ENCODE data around the gene ADM. TPM values are rescaled to one million over a fixed set of nuclear protein-coding genes. Genes with fewer than 3 reads are reported as not detected.

The ADM gene
- total RNA-seq, 2 donors from 2014 or later: 52.7 to 85.4 TPM

DNA sequence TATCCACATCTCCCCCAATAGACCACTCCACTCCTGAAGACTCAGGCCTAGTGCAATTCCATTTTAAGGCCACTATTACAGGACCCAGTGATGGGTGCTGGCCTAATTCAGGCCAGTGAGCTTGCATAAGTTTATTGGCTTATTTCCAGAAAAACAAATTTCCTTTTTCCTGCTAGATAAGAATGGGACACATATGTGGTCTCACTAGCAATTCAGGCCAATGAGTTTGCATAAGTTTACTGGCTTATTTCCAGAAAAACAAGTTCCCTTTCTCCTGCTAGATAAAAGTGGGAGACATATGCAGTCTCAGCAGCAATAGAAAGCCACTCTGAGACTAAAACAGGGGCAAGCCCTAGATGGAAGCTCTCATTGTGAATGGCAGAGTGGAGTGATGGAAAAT is 22.4 kb downstream of the ADM start:
- H3K27me3 ChIP-seq: no peaks in the 10 kb centered on the region
- peak; percentile 34 for ATAC-seq
- H3K9me3 ChIP-seq: no peaks in the 10 kb centered on the region
- TF ChIP-seq POLR2A (IDR thresholded peaks at IDR 0.05): no peak
- TF ChIP-seq, protein P1, sequence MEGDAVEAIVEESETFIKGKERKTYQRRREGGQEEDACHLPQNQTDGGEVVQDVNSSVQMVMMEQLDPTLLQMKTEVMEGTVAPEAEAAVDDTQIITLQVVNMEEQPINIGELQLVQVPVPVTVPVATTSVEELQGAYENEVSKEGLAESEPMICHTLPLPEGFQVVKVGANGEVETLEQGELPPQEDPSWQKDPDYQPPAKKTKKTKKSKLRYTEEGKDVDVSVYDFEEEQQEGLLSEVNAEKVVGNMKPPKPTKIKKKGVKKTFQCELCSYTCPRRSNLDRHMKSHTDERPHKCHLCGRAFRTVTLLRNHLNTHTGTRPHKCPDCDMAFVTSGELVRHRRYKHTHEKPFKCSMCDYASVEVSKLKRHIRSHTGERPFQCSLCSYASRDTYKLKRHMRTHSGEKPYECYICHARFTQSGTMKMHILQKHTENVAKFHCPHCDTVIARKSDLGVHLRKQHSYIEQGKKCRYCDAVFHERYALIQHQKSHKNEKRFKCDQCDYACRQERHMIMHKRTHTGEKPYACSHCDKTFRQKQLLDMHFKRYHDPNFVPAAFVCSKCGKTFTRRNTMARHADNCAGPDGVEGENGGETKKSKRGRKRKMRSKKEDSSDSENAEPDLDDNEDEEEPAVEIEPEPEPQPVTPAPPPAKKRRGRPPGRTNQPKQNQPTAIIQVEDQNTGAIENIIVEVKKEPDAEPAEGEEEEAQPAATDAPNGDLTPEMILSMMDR (IDR thresholded peaks at IDR 0.05): no peak
- peaks cover 61% of the 10 kb centered on the region for H3K4me1 ChIP-seq
- H3K36me3 ChIP-seq (replicated peaks in 1 of 2; ENCODE audit: insufficient read depth in 1 of 2, low read depth in 2 of 2): no peaks in the 10 kb centered on the region
- intact Hi-C loops (cut with DNase I): no loop called here
- no peak for DNase-seq
- H3K4me3 ChIP-seq: no peak overlapping the region
- peak overlapping the region in 3 of 4 donors; percentile 50 to 74 (median 72) for H3K27ac ChIP-seq

DNA sequence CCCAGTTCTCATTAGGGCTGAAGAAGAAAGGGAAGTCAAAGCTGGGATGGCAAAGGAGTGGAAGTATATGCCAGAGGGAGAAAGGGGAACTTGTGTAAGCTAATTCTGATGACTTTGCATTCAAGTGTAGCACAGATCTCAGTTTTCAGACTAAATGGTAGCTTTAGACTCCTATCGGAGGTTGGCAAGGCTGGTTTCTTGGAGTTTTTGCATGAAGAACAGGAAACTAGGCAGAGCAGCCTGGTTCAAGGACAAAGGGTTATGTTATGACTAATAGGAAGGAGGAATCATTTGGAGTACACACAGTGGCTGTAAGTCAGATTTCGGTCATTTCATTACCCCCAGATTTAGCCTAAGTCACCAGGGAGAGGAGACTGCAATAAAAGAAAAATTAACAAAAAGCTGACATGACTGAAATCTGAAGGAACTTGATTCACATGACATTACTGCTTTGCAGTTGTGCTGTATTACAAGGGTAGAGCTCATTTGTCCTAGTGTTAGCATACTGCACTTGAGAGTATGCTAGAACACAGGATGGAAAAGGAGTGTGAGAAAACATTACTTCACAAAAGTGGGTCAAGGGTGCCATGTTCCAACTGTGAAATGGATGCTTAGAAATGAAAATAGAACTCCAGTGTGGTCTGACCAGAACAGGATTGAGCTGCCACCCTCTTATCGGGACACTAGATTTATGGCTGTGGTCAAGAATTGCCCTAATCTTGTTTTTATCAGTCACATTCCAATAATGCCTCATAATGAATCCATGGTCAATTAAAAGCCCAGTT is 23.6 kb downstream of the ADM start:
- Histone ChIP-seq H3K4me1 (peaks cover 50% of the 10 kb centered on the region), H3K4me3 (no peak overlapping the region), H3K9me3 (no peaks in the 10 kb centered on the region), H3K27ac (peak overlapping the region in 3 of 4 donors; percentile 48 to 74 (median 72)), H3K36me3 (replicated peaks in 1 of 2; ENCODE audit: insufficient read depth in 1 of 2, low read depth in 2 of 2) (no peaks in the 10 kb centered on the region), H3K27me3 (no peaks in the 10 kb centered on the region)
- intact Hi-C loops (cut with DNase I): no loop called here
- DNase-seq (peak in 1 of 4 donors; percentile 43), ATAC-seq (peak; percentile 73)
- 54 to 57% methylated on average over 3 of the region's 3 CpGs for WGBS, 2 donors
- TF ChIP-seq POLR2A (IDR thresholded peaks at IDR 0.05): no peak
- TF ChIP-seq, protein P1 (IDR thresholded peaks at IDR 0.05): no peak

DNA sequence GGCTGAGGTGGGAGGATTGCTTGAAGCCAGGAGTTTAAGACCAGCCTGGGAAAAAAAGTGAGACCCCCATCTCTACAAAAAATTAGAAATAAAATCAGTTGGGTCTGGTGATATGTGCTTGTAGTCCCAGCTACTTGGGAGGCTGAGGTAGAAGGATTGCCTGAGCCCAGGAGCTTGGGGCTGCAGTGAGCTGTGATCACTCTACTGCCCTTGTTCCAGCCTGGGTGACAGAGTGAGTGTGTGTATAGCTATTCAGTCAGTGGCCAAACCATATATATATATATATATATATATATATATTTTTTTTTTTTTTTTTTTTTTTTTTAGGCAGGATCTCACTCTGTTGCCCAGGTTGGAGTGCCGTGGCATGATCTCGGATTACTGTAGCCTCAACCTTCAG is 24.5 kb downstream of the ADM start:
- H3K4me1 ChIP-seq: peaks cover 42% of the 10 kb centered on the region
- TF ChIP-seq, protein P1 (IDR thresholded peaks at IDR 0.05): no peak
- no peaks in the 10 kb centered on the region for H3K27me3 ChIP-seq
- H3K36me3 ChIP-seq (replicated peaks in 1 of 2; ENCODE audit: insufficient read depth in 1 of 2, low read depth in 2 of 2): no peaks in the 10 kb centered on the region
- 90% methylated on average over 2 of the region's 2 CpGs; no CpG with 5 or more reads in 1 of the 2 donors for WGBS, 2 donors
- no peak for DNase-seq
- H3K27ac ChIP-seq: peak overlapping the region in 3 of 4 donors; percentile 48 to 74 (median 72)
- intact Hi-C loops (cut with DNase I): no loop called here
- no peak for ATAC-seq
- H3K4me3 ChIP-seq: no peak overlapping the region
- H3K9me3 ChIP-seq: no peaks in the 10 kb centered on the region

DNA sequence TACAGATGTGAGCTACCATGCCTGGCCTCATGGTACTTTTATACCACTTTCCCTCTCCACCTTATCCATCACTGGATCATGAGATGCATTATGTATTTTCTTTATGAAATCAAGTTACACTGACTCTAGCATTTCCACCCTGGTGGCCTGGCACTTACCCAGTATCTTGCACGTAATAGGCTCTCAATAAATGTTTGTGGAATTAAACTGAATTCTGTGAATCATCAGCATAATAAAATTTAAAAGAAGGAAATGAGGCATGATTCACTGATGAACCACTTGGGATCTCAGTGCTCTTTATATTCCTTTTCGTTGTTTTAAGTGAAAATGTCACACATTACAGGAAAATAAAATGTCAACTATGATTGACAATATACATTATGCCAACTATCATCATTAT is 25.1 kb downstream of the ADM start:
- intact Hi-C loops (cut with DNase I): no loop called here
- ATAC-seq (no peak), DNase-seq (no peak)
- TF ChIP-seq, protein P1 (IDR thresholded peaks at IDR 0.05): no peak
- TF ChIP-seq POLR2A (IDR thresholded peaks at IDR 0.05): no peak
- Histone ChIP-seq H3K36me3 (replicated peaks in 1 of 2; ENCODE audit: insufficient read depth in 1 of 2, low read depth in 2 of 2) (no peaks in the 10 kb centered on the region), H3K4me1 (peaks cover 42% of the 10 kb centered on the region), H3K27me3 (no peaks in the 10 kb centered on the region), H3K4me3 (no peak overlapping the region), H3K27ac (no peak overlapping the region), H3K9me3 (no peaks in the 10 kb centered on the region)
- whole genome bisulfite sequencing, 2 donors: 47 to 66% methylated on average over 2 of the region's 2 CpGs

Measured in body of pancreas (tissue), 4 donors.